B cell (primary cell): ENCODE data around the gene RASSF4. TPM values are rescaled to one million over a fixed set of nuclear protein-coding genes. Genes with fewer than 3 reads are reported as not detected.

Experiments
- ATAC-seq: fragments of 200-7000 bp; cut with Tn5 transposase; one replicate; pipeline ENCODE4 v1.10.0; 2021; ENCODE audit warnings: low read depth, mild to moderate bottlenecking, moderate number of reproducible peaks, moderate library complexity
- CTCF ChIA-PET: fragments of 350-600 bp; sonication (Branson Sonifier 250); formaldehyde crosslinking; loops from one replicate; lab custom pipeline; 2021; ENCODE audit warnings: antibody characterized with exemption, inconsistent platforms; lab: Charles Lee
- POLR2A ChIA-PET: fragments of 350-600 bp; sonication (Branson Sonifier 250); formaldehyde crosslinking; loops from one replicate; lab custom pipeline; 2021; ENCODE audit warnings: antibody characterized with exemption; lab: Charles Lee
- DNase-seq: peaks from one replicate; pipeline ENCODE4 v3.0.0; 2013
- H2AFZ ChIP-seq: 2 replicates; pipeline ENCODE4 v1.6.1; 2012; ENCODE audit warnings: mild to moderate bottlenecking, low read depth, low read length; ENCODE audit not compliant: insufficient read depth, poor library complexity, severe bottlenecking
- H3K27ac ChIP-seq, 2 donors: 1 replicate in 1 of 2; 2 replicates in 1 of 2; pipeline ENCODE4 v1.5.1; 2012 to 2013; ENCODE audit warnings: low read length in 2 of 2, mild to moderate bottlenecking in 2 of 2, moderate library complexity in 1 of 2
- H3K27me3 ChIP-seq, 4 experiments: fragments of 200-600 bp in 1 of 4; sonication (generic) in 1 of 4; replicated peaks in 1 of 4; 1 replicate in 2 of 4; 2 replicates in 2 of 4; pipeline versions ENCODE4 v1.6.1 to v1.7.0; 2013 to 2016; ENCODE audit warnings: low read length in 3 of 4, mild to moderate bottlenecking in 2 of 4, mixed read lengths in 1 of 4, moderate library complexity in 1 of 4; ENCODE audit not compliant: insufficient read depth in 4 of 4, control insufficient read depth in 3 of 4; ENCODE audit errors: control extremely low read depth in 1 of 4
- H3K36me3 ChIP-seq, 2 experiments: replicated peaks in 1 of 2; 1 replicate in 1 of 2; 2 replicates in 1 of 2; pipeline versions ENCODE4 v1.6.1 to v1.7.1; 2013; ENCODE audit warnings: low read length in 1 of 2; ENCODE audit not compliant: insufficient read depth in 2 of 2, control insufficient read depth in 1 of 2; ENCODE audit errors: control extremely low read depth in 1 of 2, extremely low read depth in 1 of 2
- H3K4me1 ChIP-seq, 2 donors: fragments of 200-600 bp in 1 of 2; sonication (generic) in 1 of 2; 1 replicate in 1 of 2; 2 replicates in 1 of 2; pipeline versions ENCODE4 v1.5.1 to v1.6.1; 2013 to 2017; ENCODE audit warnings: low read length in 2 of 2; ENCODE audit not compliant: control insufficient read depth in 2 of 2, insufficient read depth in 2 of 2
- H3K4me2 ChIP-seq: replicated peaks from 2 replicates; pipeline ENCODE3; 2012; ENCODE audit warnings: mild to moderate bottlenecking, low read depth, low read length; ENCODE audit not compliant: poor library complexity, severe bottlenecking
- H3K4me3 ChIP-seq, 5 experiments: fragments of 200-600 bp in 1 of 5; sonication (generic) in 1 of 5; 1 replicate in 3 of 5; 2 replicates in 2 of 5; pipeline versions ENCODE4 v1.5.1 to v1.7.0; 2011 to 2016; ENCODE audit warnings: low read length in 4 of 5, mild to moderate bottlenecking in 4 of 5, low read depth in 2 of 5, control low read depth in 1 of 5, moderate library complexity in 1 of 5; ENCODE audit not compliant: insufficient read depth in 1 of 5; ENCODE audit errors: control extremely low read depth in 1 of 5, extremely low read depth in 1 of 5
- H3K79me2 ChIP-seq: fragments of 200-600 bp; sonication (generic); one replicate; pipeline ENCODE4 v1.6.0; 2016; ENCODE audit warnings: low read length; ENCODE audit not compliant: control insufficient read depth, insufficient read depth
- H3K9ac ChIP-seq: fragments of 200-600 bp; sonication (generic); 2 replicates; pipeline ENCODE4 v1.6.1; 2017; ENCODE audit warnings: mild to moderate bottlenecking, low read length, moderate library complexity
- H3K9me3 ChIP-seq, 3 donors: one replicate each; pipeline versions ENCODE4 v1.6.1 to v1.7.1; 2013; ENCODE audit warnings: low read length in 2 of 3; ENCODE audit not compliant: control insufficient read depth in 2 of 3, insufficient read depth in 1 of 3; ENCODE audit errors: control extremely low read depth in 1 of 3
- H4K20me1 ChIP-seq: 2 replicates; pipeline ENCODE4 v1.6.0; 2012; ENCODE audit warnings: mild to moderate bottlenecking, low read length; ENCODE audit not compliant: insufficient read depth, control insufficient read depth, poor library complexity, severe bottlenecking
- H3K27ac Mint-ChIP-seq: one replicate; pipeline ENCODE4 v1.8.0; 2021; ENCODE audit warnings: mixed read lengths
- H3K27me3 Mint-ChIP-seq: one replicate; pipeline ENCODE4 v1.8.0; 2021; ENCODE audit warnings: mixed read lengths
- H3K4me1 Mint-ChIP-seq: one replicate; pipeline ENCODE4 v1.8.0; 2021; ENCODE audit warnings: mixed read lengths
- H3K4me3 Mint-ChIP-seq: one replicate; pipeline ENCODE4 v1.8.0; 2021; ENCODE audit warnings: mixed read lengths
- H3K9me3 Mint-ChIP-seq: one replicate; pipeline ENCODE4 v1.8.0; 2022; ENCODE audit warnings: mixed read lengths; ENCODE audit not compliant: insufficient read depth
- CTCF ChIP-seq: fragments of 200-600 bp; IDR thresholded peaks from one replicate; pipeline ENCODE4 v1.8.0; 2022; ENCODE audit warnings: antibody characterized with exemption, mild to moderate bottlenecking
- EZH2 ChIP-seq: IDR thresholded peaks from 2 replicates; pipeline ENCODE4 v1.6.1; 2012; ENCODE audit warnings: borderline replicate concordance, low read depth, mild to moderate bottlenecking, moderate library complexity, low read length; ENCODE audit not compliant: insufficient read depth, poor library complexity, severe bottlenecking
- WGBS: methylation state at CpG from one replicate; pipeline ENCODE4 v1.1.5; 2013; ENCODE audit warnings: missing lambda C conversion rate; ENCODE audit not compliant: insufficient coverage; 5-methylcytosine and 5-hydroxymethylcytosine counted together
- intact Hi-C: fragments of 100-400 bp; cut with micrococcal nuclease; formaldehyde crosslinking; loops from one replicate; pipeline ENCODE4 v1.10.0; 2022
- polyA plus RNA-seq: library from polyadenylated mRNA; depleted of rRNA; stranded (reverse); fragments of >200 nt; gene quantifications from 2 replicates; pipeline ENCODE4 v1.2.3, GENCODE V29; 2012
- total RNA-seq, 2 donors: library from RNA; stranded (reverse); fragments of 120-200 nt in 1 of 2; gene quantifications; 1 replicate in 1 of 2; 2 replicates in 1 of 2; pipeline versions ENCODE4 v1.2.3 to v1.2.4, GENCODE V29; 2013 to 2022

The RASSF4 gene
- total and polyA plus RNA-seq, 2 donors (not counting 1 experiment from before 2014, with no cell fraction given), result 1.9 to 2.6 TPM

- TF ChIP-seq CTCF (no peak), EZH2 (no peak)
- peaks cover 45 to 63% of the 10 kb centered on the region in 2 donors for H3K4me1 ChIP-seq
- CTCF ChIA-PET, result interaction anchor here (0.9 to 4.2 kb wide), 3 partner anchors 9 to 36 kb away, joined by 3 to 24 read pairs (median 3); no protein-coding TSS in a partner anchor
- H3K4me3 Mint-ChIP-seq, result no peak overlapping the region
- peak overlapping the region; percentile 13 for H3K27ac Mint-ChIP-seq
- no peaks in the 10 kb centered on the region for H4K20me1 ChIP-seq
- no peaks in the 10 kb centered on the region for H3K9me3 ChIP-seq
- H3K27me3 ChIP-seq, result no peaks in the 10 kb centered on the region
- no peak overlapping the region for H2AFZ ChIP-seq
- no peaks in the 10 kb centered on the region for H3K27me3 Mint-ChIP-seq
- H3K4me2 ChIP-seq, result peak overlapping the region; percentile 18
- POLR2A ChIA-PET, result no interaction called here
- intact Hi-C loops, result no loop called here
- no peak overlapping the region for H3K4me3 ChIP-seq
- WGBS, result 3% methylated on average over 3 of the region's 3 CpGs
- H3K36me3 ChIP-seq, result no peaks in the 10 kb centered on the region
- H3K9me3 Mint-ChIP-seq, result no peaks in the 10 kb centered on the region
- H3K4me1 Mint-ChIP-seq, result peaks cover 64% of the 10 kb centered on the region
- H3K79me2 ChIP-seq, result no peaks in the 10 kb centered on the region
- DNase-seq, result peak; percentile 50
- H3K9ac ChIP-seq, result no peak overlapping the region
- no peak overlapping the region for H3K27ac ChIP-seq
- ATAC-seq, result peak; percentile 65
Measured at GRCh38 chr10:44968091-44968490, 8.5 kb downstream of the RASSF4 start.

DNA sequence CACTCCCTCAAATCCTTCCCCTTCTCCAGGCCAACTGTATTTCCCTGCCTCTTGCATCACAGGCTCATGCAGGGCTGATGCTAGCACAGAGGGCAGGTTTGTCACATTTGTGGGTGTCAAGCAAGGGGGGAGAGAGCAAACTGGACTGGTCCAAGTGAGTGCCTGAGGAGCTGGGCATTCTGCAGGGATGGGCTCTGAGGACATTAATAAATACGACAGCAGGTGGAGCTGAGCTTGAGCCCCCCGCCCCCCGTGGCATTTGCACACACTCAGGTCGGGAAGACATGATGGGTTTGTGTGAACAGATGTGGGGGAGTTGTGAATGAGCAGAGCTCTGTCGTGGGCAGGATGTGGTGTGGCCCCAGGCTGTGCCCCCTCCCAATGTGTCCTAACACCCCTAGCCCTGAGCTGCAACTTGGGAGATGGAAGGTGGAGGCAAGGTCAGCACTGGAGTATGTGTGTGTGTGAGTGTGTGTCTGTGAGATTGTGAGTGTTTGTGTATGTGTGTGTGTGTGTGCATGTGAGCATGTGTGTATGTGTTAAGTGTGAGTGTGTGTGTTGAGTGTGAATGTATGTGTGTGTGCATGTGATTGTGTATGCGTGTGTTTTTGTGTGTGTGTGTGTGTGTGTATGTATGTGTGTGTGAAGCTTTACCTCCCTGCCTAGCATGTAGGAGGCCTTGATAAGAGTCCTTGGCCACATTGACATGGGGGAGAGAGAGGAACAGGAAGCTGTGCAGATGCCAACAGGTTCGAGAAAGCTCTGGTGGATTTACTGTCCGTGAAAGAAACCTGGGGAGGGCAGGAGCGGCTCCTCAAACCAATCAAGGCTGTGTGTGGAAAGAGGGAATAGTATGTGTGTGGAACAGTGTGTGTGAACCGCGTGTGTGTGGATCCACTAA is 9.1 kb downstream of the RASSF4 start:
- no peak for ATAC-seq
- no peaks in the 10 kb centered on the region for H3K79me2 ChIP-seq
- intact Hi-C loops, result no loop called here
- H3K4me2 ChIP-seq, result peak overlapping the region; percentile 18
- no peak overlapping the region for H3K4me3 Mint-ChIP-seq
- no peak overlapping the region for H2AFZ ChIP-seq
- no peaks in the 10 kb centered on the region for H3K9me3 ChIP-seq
- TF ChIP-seq EZH2 (no peak), CTCF (no peak)
- no peaks in the 10 kb centered on the region for H4K20me1 ChIP-seq
- CTCF ChIA-PET, result interaction anchor here (0.7 to 4.2 kb wide), 4 partner anchors 9 to 41 kb away, joined by 3 to 24 read pairs (median 3); no protein-coding TSS in a partner anchor
- H3K9me3 Mint-ChIP-seq, result no peaks in the 10 kb centered on the region
- H3K4me3 ChIP-seq, result no peak overlapping the region
- H3K27ac ChIP-seq, result no peak overlapping the region
- WGBS, result 54% methylated on average over 9 of the region's 11 CpGs
- POLR2A ChIA-PET, result no interaction called here
- H3K27ac Mint-ChIP-seq, result peak overlapping the region; percentile 1
- H3K4me1 ChIP-seq, result peaks cover 45 to 63% of the 10 kb centered on the region in 2 donors
- no peak for DNase-seq
- H3K36me3 ChIP-seq, result no peaks in the 10 kb centered on the region
- no peak overlapping the region for H3K9ac ChIP-seq
- H3K27me3 Mint-ChIP-seq, result no peaks in the 10 kb centered on the region
- H3K27me3 ChIP-seq, result no peaks in the 10 kb centered on the region
- peaks cover 64% of the 10 kb centered on the region for H3K4me1 Mint-ChIP-seq
